HepG2 (cell line): ENCODE measurements around the gene CFAP69.

Experiments
- CTCF ChIP-seq: sonication (generic); formaldehyde crosslinking; IDR thresholded peaks from 2 replicates; pipeline ENCODE4 v1.5.0; 2020; ENCODE audit warnings: mild to moderate bottlenecking, missing genetic modification reagents, moderate library complexity
- GATAD2A ChIP-seq: IDR thresholded peaks from 2 replicates; pipeline ENCODE4 v1.6.1; 2016
- KDM1A ChIP-seq: IDR thresholded peaks from 2 replicates; pipeline ENCODE4 v1.6.1; 2016; ENCODE audit warnings: missing compliant biosample characterization
- SUZ12 ChIP-seq: fragments of 150-350 bp; IDR thresholded peaks from 2 replicates; pipeline ENCODE4 v1.6.1; 2014; ENCODE audit warnings: low read depth, low read length
- TEAD3 ChIP-seq: optimal IDR thresholded peaks from 2 replicates; pipeline ENCODE3; 2016; ENCODE audit warnings: borderline replicate concordance
- ZNF512 ChIP-seq: sonication (generic); formaldehyde crosslinking; IDR thresholded peaks from 2 replicates; pipeline ENCODE4 v1.4.0; 2020; ENCODE audit warnings: mild to moderate bottlenecking, missing genetic modification reagents
- ZSCAN20 ChIP-seq: sonication (generic); formaldehyde crosslinking; IDR thresholded peaks from 2 replicates; pipeline ENCODE4 v1.4.0; 2020; ENCODE audit warnings: missing genetic modification reagents, mild to moderate bottlenecking, borderline replicate concordance

- TF ChIP-seq GATAD2A (CRISPR knock-in tag) (no peak), CTCF (CRISPR knock-in tag) (no peak), ZNF512 (CRISPR knock-in tag) (no peak), KDM1A (CRISPR knock-in tag) (no peak), TEAD3 (no peak), SUZ12 (no peak), ZSCAN20 (no peak)
These were observed 77.9 kb downstream of the CFAP69 start for GRCh38 chr7:90322837-90323236.
